WTC11 (cell line): ENCODE data around the gene HACD1. TPM values are rescaled to one million over a fixed set of nuclear protein-coding genes. Genes with fewer than 3 reads are reported as not detected.

Source experiments
- ATAC-seq: fragments of 200-7000 bp; cut with Tn5 transposase; 2 replicates; pipeline ENCODE4 v1.10.0; 2021; ENCODE audit warnings: mild to moderate bottlenecking, moderate library complexity
- CTCF ChIA-PET: fragments of 300-600 bp; sonication (Branson Sonifier 250); formaldehyde crosslinking; loops from one replicate; lab custom pipeline; 2021; ENCODE audit warnings: antibody characterized with exemption; lab: Charles Lee
- POLR2A ChIA-PET: fragments of 350-600 bp; sonication (Branson Sonifier 250); formaldehyde crosslinking; loops from one replicate; lab custom pipeline; 2021; ENCODE audit warnings: antibody characterized with exemption; lab: Charles Lee
- DNase-seq: peaks from one replicate; pipeline ENCODE4 v3.0.0; 2021; ENCODE audit warnings: low spot score
- H3K27ac Mint-ChIP-seq: 2 replicates; pipeline ENCODE4 v1.8.0; 2021; ENCODE audit warnings: mixed read lengths
- H3K27me3 Mint-ChIP-seq: 2 replicates; pipeline ENCODE4 v1.8.0; 2021; ENCODE audit warnings: low read depth, mild to moderate bottlenecking, moderate library complexity, mixed read lengths
- H3K36me3 Mint-ChIP-seq: 2 replicates; pipeline ENCODE4 v1.8.0; 2021; ENCODE audit warnings: mixed read lengths
- H3K4me1 Mint-ChIP-seq: 2 replicates; pipeline ENCODE4 v1.8.0; 2022; ENCODE audit warnings: mixed read lengths
- H3K4me3 Mint-ChIP-seq: 2 replicates; pipeline ENCODE4 v1.8.0; 2021; ENCODE audit warnings: mild to moderate bottlenecking, moderate library complexity, mixed read lengths
- H3K9me3 Mint-ChIP-seq: 2 replicates; pipeline ENCODE4 v1.8.0; 2021; ENCODE audit warnings: mixed read lengths
- AR ChIP-seq: fragments of 250-450 bp; sonication (Bioruptor Pico); IDR thresholded peaks from 2 replicates; pipeline ENCODE4 v1.9.0; 2021; ENCODE audit warnings: mild to moderate bottlenecking
- CDX4 ChIP-seq: fragments of 250-450 bp; sonication (Bioruptor Pico); IDR thresholded peaks from 2 replicates; pipeline ENCODE4 v1.9.0; 2021; ENCODE audit warnings: moderate library complexity, mild to moderate bottlenecking, inconsistent platforms, borderline replicate concordance
- E2F4 ChIP-seq: sonication (generic); formaldehyde crosslinking; IDR thresholded peaks from 2 replicates; pipeline ENCODE4 v1.8.1; 2022; ENCODE audit warnings: low read depth, mild to moderate bottlenecking, moderate library complexity, missing genetic modification reagents, borderline replicate concordance
- E2F5 ChIP-seq: sonication (generic); formaldehyde crosslinking; IDR thresholded peaks from 2 replicates; pipeline ENCODE4 v1.8.1; 2022; ENCODE audit warnings: mild to moderate bottlenecking, moderate library complexity, missing genetic modification reagents
- FOXP1 ChIP-seq: sonication (generic); formaldehyde crosslinking; IDR thresholded peaks from 2 replicates; pipeline ENCODE4 v1.8.0; 2022; ENCODE audit warnings: missing genetic modification reagents, mild to moderate bottlenecking, moderate library complexity, borderline replicate concordance
- GABPB1 ChIP-seq: sonication (generic); formaldehyde crosslinking; IDR thresholded peaks from 2 replicates; pipeline ENCODE4 v1.8.1; 2023; ENCODE audit warnings: mild to moderate bottlenecking, missing genetic modification reagents
- IRF1 ChIP-seq: sonication (generic); formaldehyde crosslinking; IDR thresholded peaks from 2 replicates; pipeline ENCODE4 v1.8.0; 2023; ENCODE audit warnings: missing genetic modification reagents
- MAX ChIP-seq: sonication (generic); formaldehyde crosslinking; IDR thresholded peaks from 2 replicates; pipeline ENCODE4 v1.8.0; 2022; ENCODE audit warnings: mild to moderate bottlenecking, missing genetic modification reagents
- MXD4 ChIP-seq: fragments of 250-450 bp; sonication (Bioruptor Pico); IDR thresholded peaks from 2 replicates; pipeline ENCODE4 v1.8.0; 2021; ENCODE audit warnings: mild to moderate bottlenecking, moderate library complexity, borderline replicate concordance
- NR2C2 ChIP-seq: sonication (generic); formaldehyde crosslinking; IDR thresholded peaks from 2 replicates; pipeline ENCODE4 v1.8.0; 2022; ENCODE audit warnings: mild to moderate bottlenecking, missing genetic modification reagents
- NR3C1 ChIP-seq: sonication (generic); formaldehyde crosslinking; conservative IDR thresholded peaks from 2 replicates; pipeline ENCODE4 v1.8.1; 2023; ENCODE audit warnings: low read depth, mild to moderate bottlenecking, missing genetic modification reagents
- PRDM15 ChIP-seq: sonication (generic); formaldehyde crosslinking; IDR thresholded peaks from 2 replicates; pipeline ENCODE4 v1.8.0; 2022; ENCODE audit warnings: missing genetic modification reagents
- PRRX2 ChIP-seq: fragments of 250-450 bp; sonication (Bioruptor Pico); IDR thresholded peaks from 2 replicates; pipeline ENCODE4 v1.8.0; 2021; ENCODE audit warnings: mild to moderate bottlenecking
- TCF7 ChIP-seq: sonication (generic); formaldehyde crosslinking; IDR thresholded peaks from 2 replicates; pipeline ENCODE4 v1.8.0; 2022; ENCODE audit warnings: mild to moderate bottlenecking, low read depth, missing genetic modification reagents, moderate library complexity
- ZBTB43 ChIP-seq: sonication (generic); formaldehyde crosslinking; IDR thresholded peaks from 2 replicates; pipeline ENCODE4 v1.8.1; 2023; ENCODE audit warnings: mild to moderate bottlenecking, missing genetic modification reagents
- ZMAT4 ChIP-seq: fragments of 250-450 bp; sonication (Bioruptor Pico); IDR thresholded peaks from 2 replicates; pipeline ENCODE4 v1.9.0; 2021; ENCODE audit warnings: mild to moderate bottlenecking
- ZNF317 ChIP-seq: sonication (generic); formaldehyde crosslinking; IDR thresholded peaks from 2 replicates; pipeline ENCODE4 v1.8.1; 2023; ENCODE audit warnings: low read depth, mild to moderate bottlenecking, moderate library complexity, missing genetic modification reagents, borderline replicate concordance
- ZNF423 ChIP-seq: fragments of 250-450 bp; sonication (Bioruptor Pico); IDR thresholded peaks from 2 replicates; pipeline ENCODE4 v2.1.2; 2022; ENCODE audit warnings: mild to moderate bottlenecking, moderate library complexity
- total RNA-seq: library from RNA; stranded (reverse); gene quantifications from 3 replicates; pipeline ENCODE4 v1.2.3, GENCODE V29; 2021

HACD1 gene
- total RNA-seq, 1 experiment from 2014 or later = 18.6 TPM

- H3K4me1 Mint-ChIP-seq = no peaks in the 10 kb centered on the region
- ChIA-PET POLR2A (no interaction called here), CTCF (interaction anchor here (0.7 kb wide), 1 partner anchor 407 kb away, joined by 3 read pairs; no protein-coding TSS in a partner anchor)
- TF ChIP-seq ZNF317 (CRISPR knock-in tag) (no peak), IRF1 (CRISPR knock-in tag) (no peak), NR2C2 (no peak), MAX (no peak), FOXP1 (CRISPR knock-in tag) (no peak)
- no peak for ATAC-seq
- H3K36me3 Mint-ChIP-seq = no peaks in the 10 kb centered on the region; the same call in 1 of the 2 replicates
- no peak overlapping the region for H3K27ac Mint-ChIP-seq
- no peak for DNase-seq
- no peak overlapping the region for H3K4me3 Mint-ChIP-seq
- H3K9me3 Mint-ChIP-seq = no peaks in the 10 kb centered on the region
- no peaks in the 10 kb centered on the region for H3K27me3 Mint-ChIP-seq
Observed at GRCh38 chr10:17606547-17607040, 10.6 kb downstream of the HACD1 start.

- Mint-ChIP-seq H3K27ac (no peak overlapping the region), H3K4me1 (no peaks in the 10 kb centered on the region), H3K36me3 (no peaks in the 10 kb centered on the region; the same call in 1 of the 2 replicates), H3K27me3 (no peaks in the 10 kb centered on the region), H3K4me3 (no peak overlapping the region), H3K9me3 (no peaks in the 10 kb centered on the region)
- ChIA-PET CTCF (interaction anchor here (0.7 kb wide), 1 partner anchor 407 kb away, joined by 3 read pairs; no protein-coding TSS in a partner anchor), POLR2A (no interaction called here)
- ATAC-seq = no peak
- no peak for DNase-seq
- no peak for TF ChIP-seq E2F5 (CRISPR knock-in tag)
- no peak for TF ChIP-seq MXD4 (CRISPR knock-in tag)
- no peak for TF ChIP-seq AR
- no peak for TF ChIP-seq ZMAT4 (CRISPR knock-in tag)
- TF ChIP-seq TCF7 (CRISPR knock-in tag) = no peak
- no peak for TF ChIP-seq PRDM15 (CRISPR knock-in tag)
Observed at GRCh38 chr10:17605936-17606335, 11.2 kb downstream of the HACD1 start.

GRCh38 chr10:17599089-17599488 is 18.1 kb downstream of the HACD1 start:
- no peaks in the 10 kb centered on the region; the same call in 1 of the 2 replicates for H3K36me3 Mint-ChIP-seq
- H3K4me1 Mint-ChIP-seq = no peaks in the 10 kb centered on the region
- H3K27ac Mint-ChIP-seq = no peak overlapping the region
- ChIA-PET CTCF (no interaction called here), POLR2A (no interaction called here)
- ATAC-seq (peak; percentile 73), DNase-seq (no peak)
- H3K27me3 Mint-ChIP-seq = no peaks in the 10 kb centered on the region
- no peaks in the 10 kb centered on the region for H3K9me3 Mint-ChIP-seq
- no peak overlapping the region for H3K4me3 Mint-ChIP-seq
- TF ChIP-seq CDX4 (CRISPR knock-in tag) (no peak), PRRX2 (CRISPR knock-in tag) (no peak), FOXP1 (CRISPR knock-in tag) (no peak), NR3C1 (no peak), E2F4 (CRISPR knock-in tag) (no peak), GABPB1 (CRISPR knock-in tag) (no peak), ZNF317 (CRISPR knock-in tag) (no peak), ZNF423 (CRISPR knock-in tag) (no peak), ZBTB43 (no peak), TCF7 (CRISPR knock-in tag) (no peak)
